GM12878 (cell line): Measurements from ENCODE around the gene METRNL. TPM values are rescaled to one million over a fixed set of nuclear protein-coding genes. Genes with fewer than 3 reads are reported as not detected.

Experiments used
- CBX5 ChIP-seq: sonication (generic); IDR thresholded peaks from 2 replicates; pipeline ENCODE4 v1.6.1; 2016; ENCODE audit warnings: low read depth, moderate library complexity, mild to moderate bottlenecking, inconsistent platforms
- DPF2 ChIP-seq: fragments of 450-650 bp; IDR thresholded peaks from 2 replicates; pipeline ENCODE4 v1.6.1; 2017; ENCODE audit warnings: mild to moderate bottlenecking
- HCFC1 ChIP-seq: fragments of 150-350 bp; IDR thresholded peaks from 2 replicates; pipeline ENCODE4 v1.6.1; 2014; ENCODE audit warnings: low read length
- HDGF ChIP-seq: fragments of 450-650 bp; IDR thresholded peaks from 2 replicates; pipeline ENCODE4 v1.6.1; 2016; ENCODE audit warnings: antibody characterized with exemption
- IKZF1 ChIP-seq: fragments of 450-650 bp; conservative IDR thresholded peaks from 2 replicates; pipeline ENCODE4 v1.6.1; 2017; ENCODE audit warnings: antibody characterized with exemption, mild to moderate bottlenecking
- NFYB ChIP-seq: IDR thresholded peaks from 2 replicates; pipeline ENCODE4 v1.6.1; 2011; ENCODE audit warnings: low read depth, mild to moderate bottlenecking, low read length, improper control_type of control experiment, moderate library complexity; ENCODE audit not compliant: insufficient read depth
- RAD21 ChIP-seq: IDR thresholded peaks from 2 replicates; pipeline ENCODE4 v1.6.1; 2011; ENCODE audit warnings: mild to moderate bottlenecking, low read depth, low read length, moderate library complexity; ENCODE audit not compliant: insufficient read depth
- SIN3A ChIP-seq: IDR thresholded peaks from 2 replicates; pipeline ENCODE4 v1.6.1; 2012; ENCODE audit warnings: low read depth, low read length, improper control_type of control experiment
- SKIL ChIP-seq: fragments of 450-650 bp; IDR thresholded peaks from 2 replicates; pipeline ENCODE4 v1.6.1; 2017; ENCODE audit warnings: mild to moderate bottlenecking, low read depth, inconsistent platforms; ENCODE audit not compliant: poor library complexity, severe bottlenecking
- STAT3 ChIP-seq: IDR thresholded peaks from 2 replicates; pipeline ENCODE4 v1.6.1; 2011; ENCODE audit warnings: low read depth, low read length, improper control_type of control experiment
- USF1 ChIP-seq: IDR thresholded peaks from 2 replicates; pipeline ENCODE4 v1.6.1; 2011; ENCODE audit warnings: borderline replicate concordance, low read depth, mild to moderate bottlenecking, moderate library complexity, mixed read lengths, low read length; ENCODE audit not compliant: insufficient read depth; ENCODE audit errors: extremely low read length
- YBX1 ChIP-seq: fragments of 450-650 bp; IDR thresholded peaks from 2 replicates; pipeline ENCODE4 v1.6.1; 2016; ENCODE audit warnings: antibody characterized with exemption
- ZSCAN29 ChIP-seq: fragments of 450-650 bp; IDR thresholded peaks from 2 replicates; pipeline ENCODE4 v1.6.1; 2017; ENCODE audit warnings: mild to moderate bottlenecking, moderate library complexity
- polyA plus RNA-seq, 11 experiments: library from polyadenylated mRNA; depleted of rRNA in 4 of 11; unstranded in 6 of 11; stranded (reverse) in 5 of 11; fragments of >200 nt; fragmentation: Nextera tagmentation in 4 of 11; fragmentation: Illumina TruSeq in 1 of 11; extraction: Ambion mirVana in 4 of 11; extraction: Trizol in 1 of 11; gene quantifications; 1 replicate in 1 of 11; 2 replicates in 10 of 11; pipeline versions ENCODE4 v1.2.1 to v1.2.3, GENCODE V29; 2011 to 2016; ENCODE audit warnings: inconsistent platforms in 2 of 11, missing spikeins in 2 of 11, low read depth in 1 of 11
- total RNA-seq, 4 experiments: library from RNA; depleted of rRNA in 3 of 4; stranded (reverse); fragments of >200 nt in 3 of 4; fragmentation: Illumina TruSeq in 1 of 4; extraction: Trizol in 1 of 4; gene quantifications; 2 replicates each; pipeline versions ENCODE4 v1.2.1 to v1.2.3, GENCODE V29; 2013 to 2021
- TF ChIP-seq, protein P1 (sequence below): fragments of 450-650 bp; conservative IDR thresholded peaks from 2 replicates; pipeline ENCODE4 v1.6.1; 2017; ENCODE audit warnings: mild to moderate bottlenecking, moderate library complexity
- TF ChIP-seq, protein P2 (sequence below): fragments of 450-650 bp; IDR thresholded peaks from 2 replicates; pipeline ENCODE4 v1.6.1; 2017; ENCODE audit warnings: mild to moderate bottlenecking
- TF ChIP-seq, protein P3 (sequence below): IDR thresholded peaks from 2 replicates; pipeline ENCODE4 v1.6.1; 2011; ENCODE audit warnings: borderline replicate concordance, low read depth, mild to moderate bottlenecking, moderate library complexity, low read length; ENCODE audit not compliant: insufficient read depth, poor library complexity, severe bottlenecking
- TF ChIP-seq, protein P4 (sequence below): fragments of 450-650 bp; formaldehyde crosslinking; IDR thresholded peaks from 2 replicates; pipeline ENCODE4 v1.5.0; 2022; ENCODE audit warnings: mild to moderate bottlenecking, missing genetic modification characterization

METRNL gene
- total and polyA plus RNA-seq, 10 of the 15 experiments (the other 5 are each of a cell fraction or from before 2014, with no cell fraction given): 0.05 to 3.7 (median 0.48) TPM; not detected in 2

DNA sequence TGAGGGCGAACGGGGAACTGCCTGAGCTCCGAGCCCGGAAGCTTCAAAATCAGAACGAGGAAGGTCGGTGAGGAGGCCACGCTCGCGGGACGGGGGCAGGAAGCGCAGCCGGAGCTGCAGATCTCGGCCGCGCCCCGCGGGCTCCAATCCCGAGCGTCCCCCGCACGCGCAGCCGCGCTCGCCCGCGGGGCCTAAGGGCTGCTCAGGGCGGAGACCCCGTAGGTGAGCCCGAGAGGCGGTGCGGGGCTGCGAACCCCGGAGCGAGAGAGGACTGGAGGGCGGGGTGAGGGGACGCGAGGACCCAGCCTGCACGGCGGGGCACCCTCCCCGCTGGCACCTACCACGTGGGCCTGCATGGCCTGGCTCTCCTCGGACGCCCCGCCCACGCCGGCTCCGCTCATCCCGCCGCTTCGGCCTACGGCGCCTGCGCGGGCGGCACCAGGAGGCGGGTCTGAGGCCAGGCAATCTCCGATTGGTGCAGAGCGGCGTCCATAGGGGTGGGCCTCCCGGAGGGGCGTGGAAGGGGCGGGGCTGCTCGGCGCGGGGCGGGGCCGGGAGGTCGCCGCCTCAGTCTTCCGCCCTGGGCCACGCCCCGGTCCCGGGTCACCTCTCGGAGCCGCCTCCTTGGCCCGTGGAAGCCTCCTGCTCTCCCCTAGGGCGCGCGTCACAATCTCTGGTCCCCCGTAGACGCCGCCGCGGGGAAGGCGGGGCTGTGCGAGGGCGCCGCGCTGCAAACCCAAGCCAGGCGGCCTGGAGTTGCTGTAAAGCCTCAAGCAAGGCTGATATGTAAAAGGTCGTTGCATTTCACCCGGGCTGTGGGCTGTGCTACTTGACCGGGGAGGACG lies 27.8 kb upstream of the METRNL start (continued):
- TF ChIP-seq, protein P1, sequence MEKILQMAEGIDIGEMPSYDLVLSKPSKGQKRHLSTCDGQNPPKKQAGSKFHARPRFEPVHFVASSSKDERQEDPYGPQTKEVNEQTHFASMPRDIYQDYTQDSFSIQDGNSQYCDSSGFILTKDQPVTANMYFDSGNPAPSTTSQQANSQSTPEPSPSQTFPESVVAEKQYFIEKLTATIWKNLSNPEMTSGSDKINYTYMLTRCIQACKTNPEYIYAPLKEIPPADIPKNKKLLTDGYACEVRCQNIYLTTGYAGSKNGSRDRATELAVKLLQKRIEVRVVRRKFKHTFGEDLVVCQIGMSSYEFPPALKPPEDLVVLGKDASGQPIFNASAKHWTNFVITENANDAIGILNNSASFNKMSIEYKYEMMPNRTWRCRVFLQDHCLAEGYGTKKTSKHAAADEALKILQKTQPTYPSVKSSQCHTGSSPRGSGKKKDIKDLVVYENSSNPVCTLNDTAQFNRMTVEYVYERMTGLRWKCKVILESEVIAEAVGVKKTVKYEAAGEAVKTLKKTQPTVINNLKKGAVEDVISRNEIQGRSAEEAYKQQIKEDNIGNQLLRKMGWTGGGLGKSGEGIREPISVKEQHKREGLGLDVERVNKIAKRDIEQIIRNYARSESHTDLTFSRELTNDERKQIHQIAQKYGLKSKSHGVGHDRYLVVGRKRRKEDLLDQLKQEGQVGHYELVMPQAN: peak; percentile 93
- TF ChIP-seq USF1 (peak; percentile 87), SIN3A (peak; percentile 55; the same call in 1 of the 2 replicates), HDGF (peak; percentile 86), NFYB (peak; percentile 69; the same call in 1 of the 2 replicates), SKIL (no peak), ZSCAN29 (no peak), DPF2 (peak; percentile 64), HCFC1 (no peak), YBX1 (no peak), RAD21 (no peak), CBX5 (no peak), IKZF1 (peak; percentile 61), STAT3 (no peak)
- TF ChIP-seq, protein P2, sequence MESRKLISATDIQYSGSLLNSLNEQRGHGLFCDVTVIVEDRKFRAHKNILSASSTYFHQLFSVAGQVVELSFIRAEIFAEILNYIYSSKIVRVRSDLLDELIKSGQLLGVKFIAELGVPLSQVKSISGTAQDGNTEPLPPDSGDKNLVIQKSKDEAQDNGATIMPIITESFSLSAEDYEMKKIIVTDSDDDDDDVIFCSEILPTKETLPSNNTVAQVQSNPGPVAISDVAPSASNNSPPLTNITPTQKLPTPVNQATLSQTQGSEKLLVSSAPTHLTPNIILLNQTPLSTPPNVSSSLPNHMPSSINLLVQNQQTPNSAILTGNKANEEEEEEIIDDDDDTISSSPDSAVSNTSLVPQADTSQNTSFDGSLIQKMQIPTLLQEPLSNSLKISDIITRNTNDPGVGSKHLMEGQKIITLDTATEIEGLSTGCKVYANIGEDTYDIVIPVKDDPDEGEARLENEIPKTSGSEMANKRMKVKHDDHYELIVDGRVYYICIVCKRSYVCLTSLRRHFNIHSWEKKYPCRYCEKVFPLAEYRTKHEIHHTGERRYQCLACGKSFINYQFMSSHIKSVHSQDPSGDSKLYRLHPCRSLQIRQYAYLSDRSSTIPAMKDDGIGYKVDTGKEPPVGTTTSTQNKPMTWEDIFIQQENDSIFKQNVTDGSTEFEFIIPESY: no peak
- TF ChIP-seq, protein P3, sequence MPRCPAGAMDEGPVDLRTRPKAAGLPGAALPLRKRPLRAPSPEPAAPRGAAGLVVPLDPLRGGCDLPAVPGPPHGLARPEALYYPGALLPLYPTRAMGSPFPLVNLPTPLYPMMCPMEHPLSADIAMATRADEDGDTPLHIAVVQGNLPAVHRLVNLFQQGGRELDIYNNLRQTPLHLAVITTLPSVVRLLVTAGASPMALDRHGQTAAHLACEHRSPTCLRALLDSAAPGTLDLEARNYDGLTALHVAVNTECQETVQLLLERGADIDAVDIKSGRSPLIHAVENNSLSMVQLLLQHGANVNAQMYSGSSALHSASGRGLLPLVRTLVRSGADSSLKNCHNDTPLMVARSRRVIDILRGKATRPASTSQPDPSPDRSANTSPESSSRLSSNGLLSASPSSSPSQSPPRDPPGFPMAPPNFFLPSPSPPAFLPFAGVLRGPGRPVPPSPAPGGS: no peak
- TF ChIP-seq, protein P4, sequence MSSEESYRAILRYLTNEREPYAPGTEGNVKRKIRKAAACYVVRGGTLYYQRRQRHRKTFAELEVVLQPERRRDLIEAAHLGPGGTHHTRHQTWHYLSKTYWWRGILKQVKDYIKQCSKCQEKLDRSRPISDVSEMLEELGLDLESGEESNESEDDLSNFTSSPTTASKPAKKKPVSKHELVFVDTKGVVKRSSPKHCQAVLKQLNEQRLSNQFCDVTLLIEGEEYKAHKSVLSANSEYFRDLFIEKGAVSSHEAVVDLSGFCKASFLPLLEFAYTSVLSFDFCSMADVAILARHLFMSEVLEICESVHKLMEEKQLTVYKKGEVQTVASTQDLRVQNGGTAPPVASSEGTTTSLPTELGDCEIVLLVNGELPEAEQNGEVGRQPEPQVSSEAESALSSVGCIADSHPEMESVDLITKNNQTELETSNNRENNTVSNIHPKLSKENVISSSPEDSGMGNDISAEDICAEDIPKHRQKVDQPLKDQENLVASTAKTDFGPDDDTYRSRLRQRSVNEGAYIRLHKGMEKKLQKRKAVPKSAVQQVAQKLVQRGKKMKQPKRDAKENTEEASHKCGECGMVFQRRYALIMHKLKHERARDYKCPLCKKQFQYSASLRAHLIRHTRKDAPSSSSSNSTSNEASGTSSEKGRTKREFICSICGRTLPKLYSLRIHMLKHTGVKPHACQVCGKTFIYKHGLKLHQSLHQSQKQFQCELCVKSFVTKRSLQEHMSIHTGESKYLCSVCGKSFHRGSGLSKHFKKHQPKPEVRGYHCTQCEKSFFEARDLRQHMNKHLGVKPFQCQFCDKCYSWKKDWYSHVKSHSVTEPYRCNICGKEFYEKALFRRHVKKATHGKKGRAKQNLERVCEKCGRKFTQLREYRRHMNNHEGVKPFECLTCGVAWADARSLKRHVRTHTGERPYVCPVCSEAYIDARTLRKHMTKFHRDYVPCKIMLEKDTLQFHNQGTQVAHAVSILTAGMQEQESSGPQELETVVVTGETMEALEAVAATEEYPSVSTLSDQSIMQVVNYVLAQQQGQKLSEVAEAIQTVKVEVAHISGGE (CRISPR knock-in tag): no peak
